ENCODE measurements around the gene OBP2B. TPM values are rescaled to one million over a fixed set of nuclear protein-coding genes. Genes with fewer than 3 reads are reported as not detected.
"Not testable (repeated sequence)": the region's sequence is repeated elsewhere in the genome, so short reads cannot be mapped to it uniquely, and the experiment has no call there.

Gene OBP2B
- polyA plus RNA-seq, 1 donor (not counting 4 experiments of a cell fraction or from before 2014, with no cell fraction given) = not detected

- FAIRE-seq (no peak), DNase-seq (ENCODE audit: low read depth, low spot score) (no peak)
- dilution Hi-C loops (cut with MboI; ENCODE audit: extremely low pct_ligation_motif_present, low sequenced_read_pairs) = no loop called here
- Histone ChIP-seq H3K9ac (ENCODE audit: control insufficient read depth, extremely low read depth, insufficient read depth, low read length) (no peak overlapping the region), H3K79me2 (ENCODE audit: control insufficient read depth, insufficient read depth, low read length) (no peaks in the 10 kb centered on the region), H3K9me1 (ENCODE audit: control insufficient read depth, extremely low read depth, insufficient read depth, low read length) (no peaks in the 10 kb centered on the region), H3K27me3 (ENCODE audit: control insufficient read depth, extremely low read depth, insufficient read depth, low read length) (no peaks in the 10 kb centered on the region), H3K36me3 (ENCODE audit: control insufficient read depth in 2 of 2, extremely low read depth in 1 of 2, insufficient read depth in 2 of 2, low read length in 2 of 2) (no peaks in the 10 kb centered on the region), H2AFZ (ENCODE audit: control insufficient read depth, low read length) (peak overlapping the region; percentile 57), H3K4me1 (ENCODE audit: control insufficient read depth, extremely low read depth, insufficient read depth, low read length) (peaks cover 8% of the 10 kb centered on the region), H3K27ac (ENCODE audit: control insufficient read depth, insufficient read depth, low read length) (no peak overlapping the region), H3K4me2 (ENCODE audit: control insufficient read depth, extremely low read depth, insufficient read depth, low read depth, low read length) (peak overlapping the region; percentile 49), H4K20me1 (ENCODE audit: control insufficient read depth, extremely low read depth, insufficient read depth, low read length) (no peaks in the 10 kb centered on the region), H3K9me3 (ENCODE audit: control insufficient read depth, low read depth, low read length) (no peaks in the 10 kb centered on the region), H3K4me3 (ENCODE audit: control insufficient read depth in 2 of 3, extremely low read depth in 1 of 3, insufficient read depth in 2 of 3, low read depth in 1 of 3, low read length in 3 of 3) (peak overlapping the region in 1 of 3 experiments; percentile 1)
- TF ChIP-seq EZH2 (IDR thresholded peaks at IDR 0.05; ENCODE audit: low read length) (no peak), CTCF (optimal IDR thresholded peaks at IDR 0.05 in 1 of 3, IDR thresholded peaks at IDR 0.05 in 1 of 3, conservative IDR thresholded peaks at IDR 0.05 in 1 of 3; ENCODE audit: extremely low read depth in 1 of 3, insufficient read depth in 2 of 3, low read length in 3 of 3) (no peak)
These were observed 29.3 kb upstream of the OBP2B start for GRCh38 chr9:133238272-133238850.

GRCh38 chr9:133237035-133237731 lies 28.1 kb upstream of the OBP2B start:
- Histone ChIP-seq H3K9me3 (ENCODE audit: control insufficient read depth, low read depth, low read length) (no peaks in the 10 kb centered on the region), H3K27ac (ENCODE audit: control insufficient read depth, insufficient read depth, low read length) (no peak overlapping the region), H3K4me2 (ENCODE audit: control insufficient read depth, extremely low read depth, insufficient read depth, low read depth, low read length) (peak overlapping the region; percentile 41), H3K9ac (ENCODE audit: control insufficient read depth, extremely low read depth, insufficient read depth, low read length) (no peak overlapping the region), H3K4me1 (ENCODE audit: control insufficient read depth, extremely low read depth, insufficient read depth, low read length) (peaks cover 8% of the 10 kb centered on the region), H4K20me1 (ENCODE audit: control insufficient read depth, extremely low read depth, insufficient read depth, low read length) (no peaks in the 10 kb centered on the region), H3K36me3 (ENCODE audit: control insufficient read depth in 2 of 2, extremely low read depth in 1 of 2, insufficient read depth in 2 of 2, low read length in 2 of 2) (no peaks in the 10 kb centered on the region), H3K4me3 (ENCODE audit: control insufficient read depth in 2 of 3, extremely low read depth in 1 of 3, insufficient read depth in 2 of 3, low read depth in 1 of 3, low read length in 3 of 3) (no peak overlapping the region), H3K27me3 (ENCODE audit: control insufficient read depth, extremely low read depth, insufficient read depth, low read length) (no peaks in the 10 kb centered on the region), H2AFZ (ENCODE audit: control insufficient read depth, low read length) (no peak overlapping the region), H3K9me1 (ENCODE audit: control insufficient read depth, extremely low read depth, insufficient read depth, low read length) (no peaks in the 10 kb centered on the region), H3K79me2 (ENCODE audit: control insufficient read depth, insufficient read depth, low read length) (no peaks in the 10 kb centered on the region)
- FAIRE-seq (no peak), DNase-seq (ENCODE audit: low read depth, low spot score) (no peak)
- dilution Hi-C loops (cut with MboI; ENCODE audit: extremely low pct_ligation_motif_present, low sequenced_read_pairs) = no loop called here
- TF ChIP-seq EZH2 (IDR thresholded peaks at IDR 0.05; ENCODE audit: low read length) = no peak
- TF ChIP-seq CTCF (optimal IDR thresholded peaks at IDR 0.05 in 1 of 3, IDR thresholded peaks at IDR 0.05 in 1 of 3, conservative IDR thresholded peaks at IDR 0.05 in 1 of 3; ENCODE audit: extremely low read depth in 1 of 3, insufficient read depth in 2 of 3, low read length in 3 of 3) = no peak

- H3K9ac ChIP-seq (ENCODE audit: control insufficient read depth, extremely low read depth, insufficient read depth, low read length); DNase-seq (ENCODE audit: low read depth, low spot score); H2AFZ ChIP-seq (ENCODE audit: control insufficient read depth, low read length); dilution Hi-C loops (cut with MboI; ENCODE audit: extremely low pct_ligation_motif_present, low sequenced_read_pairs); H3K9me3 ChIP-seq (ENCODE audit: control insufficient read depth, low read depth, low read length); H3K4me1 ChIP-seq (ENCODE audit: control insufficient read depth, extremely low read depth, insufficient read depth, low read length); H3K27me3 ChIP-seq (ENCODE audit: control insufficient read depth, extremely low read depth, insufficient read depth, low read length); H4K20me1 ChIP-seq (ENCODE audit: control insufficient read depth, extremely low read depth, insufficient read depth, low read length); H3K4me3 ChIP-seq (ENCODE audit: control insufficient read depth in 2 of 3, extremely low read depth in 1 of 3, insufficient read depth in 2 of 3, low read depth in 1 of 3, low read length in 3 of 3); H3K36me3 ChIP-seq (ENCODE audit: control insufficient read depth in 2 of 2, extremely low read depth in 1 of 2, insufficient read depth in 2 of 2, low read length in 2 of 2); H3K4me2 ChIP-seq (ENCODE audit: control insufficient read depth, extremely low read depth, insufficient read depth, low read depth, low read length); H3K27ac ChIP-seq (ENCODE audit: control insufficient read depth, insufficient read depth, low read length); FAIRE-seq; H3K79me2 ChIP-seq (ENCODE audit: control insufficient read depth, insufficient read depth, low read length); H3K9me1 ChIP-seq (ENCODE audit: control insufficient read depth, extremely low read depth, insufficient read depth, low read length): not testable (repeated sequence)
These were observed 27.4 kb upstream of the OBP2B start for GRCh38 chr9:133236291-133237034.
